Measurements from ENCODE around the gene SND1. TPM values are rescaled to one million over a fixed set of nuclear protein-coding genes. Genes with fewer than 3 reads are reported as not detected.

SND1 gene
- total RNA-seq, 2 donors from 2014 or later, result 131 to 135 TPM

DNA sequence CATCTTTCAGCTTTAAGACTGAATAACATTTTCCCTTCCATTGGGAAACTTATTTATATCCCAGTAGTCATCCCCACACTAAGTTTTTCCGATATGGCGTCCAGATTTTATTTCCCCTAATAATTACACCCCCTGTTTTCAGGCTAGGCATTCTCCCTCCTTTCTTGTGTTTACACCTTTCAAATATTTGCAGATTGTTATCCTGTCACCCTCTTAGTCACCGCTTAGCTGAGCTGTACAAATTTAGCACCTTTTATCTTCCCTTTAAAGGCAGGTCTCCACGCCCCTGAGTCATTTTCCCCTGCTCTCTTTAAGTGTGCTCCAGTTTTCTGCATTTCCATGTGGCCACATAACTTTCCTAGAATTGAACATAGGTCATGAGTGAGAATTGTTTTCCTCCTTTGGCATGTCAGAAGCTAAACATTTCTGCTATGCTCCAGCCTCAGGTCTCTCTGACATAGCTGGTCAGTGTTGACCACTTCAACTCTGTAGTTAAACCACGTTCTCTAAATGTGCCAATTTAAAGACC lies 331.9 kb downstream of the SND1 start:
- intact Hi-C loops (cut with DNase I), result no loop called here
- no peak for DNase-seq (ENCODE audit: low spot score)

DNA sequence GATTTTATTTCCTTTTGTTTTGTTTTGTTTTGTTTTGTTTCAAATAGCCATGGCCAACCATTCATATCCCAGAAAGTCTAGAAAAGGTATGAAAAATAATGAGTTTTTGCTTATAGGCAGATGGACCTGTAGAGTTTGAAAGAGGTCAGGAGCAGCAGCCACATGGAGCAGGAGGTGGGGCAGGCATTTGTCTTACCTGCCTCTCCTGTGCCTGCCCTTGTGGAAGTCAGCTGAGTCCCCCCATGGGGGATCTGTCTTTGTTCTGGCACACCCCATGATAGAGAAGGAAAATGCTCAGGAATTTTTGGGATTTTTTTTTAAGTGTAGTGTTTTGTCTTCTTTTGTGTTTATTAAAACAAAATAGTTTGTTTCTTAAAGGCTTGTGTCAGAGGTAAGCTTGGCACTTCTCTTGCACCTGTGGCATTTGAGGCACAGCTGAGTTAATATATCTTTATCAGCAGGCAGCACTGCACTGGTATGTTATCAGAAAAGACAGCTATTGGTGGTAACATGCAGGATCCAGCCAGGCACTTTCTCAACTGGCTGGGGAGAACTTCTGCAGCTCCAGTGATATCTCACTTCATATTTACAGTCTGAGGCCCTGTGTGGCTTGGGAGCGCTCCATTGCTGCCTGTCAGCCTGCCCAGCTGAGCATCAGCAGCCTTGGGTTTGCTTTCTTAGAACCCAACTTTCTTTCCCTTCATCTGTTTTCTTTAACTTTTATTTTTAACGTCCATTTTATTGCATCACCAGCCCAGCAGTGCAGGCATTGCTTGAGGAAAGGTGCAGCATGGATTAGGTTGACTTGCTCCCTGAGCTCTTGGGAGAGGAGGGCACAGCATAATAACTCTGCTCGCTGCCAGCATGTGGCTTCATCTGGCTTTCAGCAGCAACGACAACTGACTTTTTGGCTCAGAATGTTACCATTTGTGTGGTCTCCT lies 334.9 kb downstream of the SND1 start:
- intact Hi-C loops (cut with DNase I), result no loop called here
- no peak for DNase-seq (ENCODE audit: low spot score)

DNA sequence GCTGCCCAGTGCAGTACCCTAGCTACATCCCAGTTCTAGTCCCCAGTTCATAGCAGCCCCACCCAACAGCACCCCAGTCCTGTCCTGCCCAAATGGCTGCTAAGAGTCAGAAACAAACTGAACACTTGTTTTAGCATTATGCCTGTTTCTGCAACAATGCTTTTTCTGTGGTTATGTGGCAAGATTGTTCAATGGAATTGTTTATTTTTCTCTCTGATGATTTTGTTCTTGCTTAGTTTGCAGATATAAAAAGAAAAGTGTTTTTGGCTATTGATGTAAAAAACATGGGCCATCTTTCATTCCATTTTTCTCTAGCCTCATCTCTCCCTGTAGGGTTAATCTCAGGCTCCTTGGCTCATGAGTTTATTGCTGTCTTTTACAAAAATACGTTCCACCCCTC lies 336.8 kb downstream of the SND1 start:
- intact Hi-C loops (cut with DNase I), result no loop called here
- DNase-seq (ENCODE audit: low spot score), result no peak

DNA sequence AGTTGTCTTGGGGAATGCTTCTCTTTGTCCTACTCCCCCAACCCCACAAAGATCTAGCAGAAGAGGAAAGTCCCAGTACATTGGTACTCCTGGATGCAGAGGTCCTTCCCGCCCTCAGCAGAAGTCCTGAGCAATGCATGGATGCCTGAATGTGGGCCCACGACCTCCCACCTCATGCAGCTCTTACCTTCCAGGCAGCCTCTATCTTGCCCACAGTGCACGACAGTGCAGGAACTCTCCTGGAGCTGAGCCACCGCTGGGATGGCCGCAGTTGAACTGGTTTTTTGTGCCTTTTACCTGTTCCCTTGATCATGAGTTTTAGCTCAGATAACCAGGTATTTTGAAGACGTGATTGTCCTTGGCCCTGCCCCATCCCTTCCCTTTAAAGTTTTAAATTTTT lies 341.3 kb downstream of the SND1 start:
- no peak for DNase-seq (ENCODE audit: low spot score)
- intact Hi-C loops (cut with DNase I), result no loop called here

DNA sequence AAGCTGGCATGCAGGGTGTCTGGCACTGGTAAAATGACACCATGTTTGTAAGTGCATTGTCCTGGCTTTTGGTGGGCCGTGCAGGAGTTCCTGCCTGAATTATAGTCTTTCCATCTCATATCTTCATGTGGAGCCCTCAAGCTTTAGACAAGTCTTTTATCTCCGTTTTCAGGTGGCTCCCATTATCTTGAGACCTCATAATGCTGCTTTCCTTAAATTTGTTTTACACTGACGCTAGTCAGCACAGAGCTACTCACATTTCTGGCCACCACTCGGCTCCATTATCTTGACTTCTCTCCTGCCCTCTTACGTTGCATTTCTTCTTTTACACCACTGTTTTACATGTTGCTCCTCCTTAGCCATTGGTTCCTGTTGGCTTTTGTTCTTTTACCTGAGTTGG lies 342.0 kb downstream of the SND1 start:
- DNase-seq (ENCODE audit: low spot score), result no peak
- intact Hi-C loops (cut with DNase I), result no loop called here

DNA sequence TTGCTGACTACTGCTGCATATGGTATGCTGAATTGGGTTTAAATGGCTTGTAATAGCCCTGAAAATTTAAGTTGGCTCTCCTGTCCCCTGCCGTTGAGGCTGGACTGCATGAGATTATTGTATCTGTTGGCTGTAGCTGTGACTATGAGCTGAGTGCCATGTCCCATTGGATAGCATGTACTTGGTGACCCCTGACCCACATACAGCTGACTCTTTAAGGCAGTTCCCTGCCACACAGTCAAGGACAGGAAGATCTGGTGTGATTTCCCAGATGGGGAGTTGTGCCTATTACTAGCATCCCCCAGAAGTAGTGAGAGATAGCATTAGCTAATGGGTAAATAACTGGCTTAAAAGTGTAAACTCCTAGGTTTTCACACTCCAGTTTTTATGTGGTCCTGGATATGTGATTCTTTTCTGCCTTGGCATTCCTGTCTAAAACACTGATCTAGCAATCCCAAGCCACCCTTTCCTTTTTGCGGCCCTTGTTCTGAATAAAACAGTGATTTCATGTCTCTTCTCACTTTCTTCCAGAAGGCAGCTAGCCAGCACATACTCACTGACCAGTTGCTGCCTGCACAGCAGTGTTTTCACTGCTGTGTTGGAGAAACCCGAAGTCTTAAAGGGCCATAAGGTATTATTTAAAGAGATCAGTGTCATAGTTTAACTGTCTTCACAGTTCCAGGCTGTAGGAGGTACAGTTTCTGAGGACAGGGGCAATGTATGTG lies 343.3 kb downstream of the SND1 start:
- intact Hi-C loops (cut with DNase I), result no loop called here
- no peak for DNase-seq (ENCODE audit: low spot score)

DNA sequence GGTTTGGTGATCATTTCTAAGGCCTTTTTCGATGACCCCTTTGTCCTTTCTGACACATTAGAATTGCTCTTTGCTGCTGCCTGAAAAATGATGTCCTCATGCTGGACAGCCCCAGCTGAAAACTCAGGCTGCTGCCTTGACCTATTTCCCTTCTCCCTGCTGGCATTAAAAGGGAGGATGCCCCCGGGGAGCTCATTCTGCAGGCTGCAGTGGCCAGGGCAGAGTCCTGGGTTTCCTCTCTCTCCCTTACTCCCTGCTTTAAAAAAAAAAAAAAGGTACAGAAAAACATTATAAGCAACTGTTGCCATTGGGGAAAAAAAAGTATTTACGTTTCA lies 343.9 kb downstream of the SND1 start:
- DNase-seq (ENCODE audit: low spot score), result no peak
- intact Hi-C loops (cut with DNase I), result no loop called here

DNA sequence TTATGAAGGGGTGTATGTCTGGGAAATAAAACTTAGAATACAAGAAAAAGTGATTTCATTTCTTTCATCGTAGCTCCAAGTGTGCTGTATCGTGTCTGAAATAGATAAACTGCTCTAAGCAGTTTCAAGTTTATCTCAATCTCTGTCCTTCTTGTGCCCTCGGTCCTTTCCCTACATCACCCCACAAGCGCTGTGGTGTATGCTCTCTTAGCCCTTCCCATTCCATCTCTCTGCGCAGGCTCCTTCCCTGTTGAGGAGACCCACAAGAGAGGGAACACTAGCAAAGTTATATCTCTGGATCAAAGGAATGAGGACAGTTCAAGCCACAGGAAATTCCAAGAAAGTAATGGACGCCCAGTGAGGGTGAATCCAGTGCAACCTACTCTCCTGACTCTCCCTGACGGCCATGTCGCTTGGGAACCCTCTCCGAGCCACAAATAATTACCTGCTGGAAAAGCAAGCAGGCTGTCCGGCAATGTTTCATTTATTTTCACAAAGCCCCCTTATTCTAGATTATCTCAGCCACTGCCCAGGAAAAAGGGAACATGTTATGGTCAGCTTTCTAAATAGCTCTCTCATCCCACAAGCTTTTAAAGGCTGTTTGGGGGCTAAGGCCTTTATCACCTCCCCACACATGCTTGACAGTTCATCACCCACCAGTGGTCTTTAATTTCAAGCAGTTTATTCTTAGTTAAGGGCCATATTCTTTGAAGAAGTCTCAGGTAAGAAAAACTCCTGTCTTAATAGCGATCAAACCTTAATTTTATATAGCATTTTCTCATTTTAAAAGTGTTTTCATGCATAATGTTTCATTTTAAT lies 344.5 kb downstream of the SND1 start:
- DNase-seq (ENCODE audit: low spot score), result no peak
- intact Hi-C loops (cut with DNase I), result no loop called here

DNA sequence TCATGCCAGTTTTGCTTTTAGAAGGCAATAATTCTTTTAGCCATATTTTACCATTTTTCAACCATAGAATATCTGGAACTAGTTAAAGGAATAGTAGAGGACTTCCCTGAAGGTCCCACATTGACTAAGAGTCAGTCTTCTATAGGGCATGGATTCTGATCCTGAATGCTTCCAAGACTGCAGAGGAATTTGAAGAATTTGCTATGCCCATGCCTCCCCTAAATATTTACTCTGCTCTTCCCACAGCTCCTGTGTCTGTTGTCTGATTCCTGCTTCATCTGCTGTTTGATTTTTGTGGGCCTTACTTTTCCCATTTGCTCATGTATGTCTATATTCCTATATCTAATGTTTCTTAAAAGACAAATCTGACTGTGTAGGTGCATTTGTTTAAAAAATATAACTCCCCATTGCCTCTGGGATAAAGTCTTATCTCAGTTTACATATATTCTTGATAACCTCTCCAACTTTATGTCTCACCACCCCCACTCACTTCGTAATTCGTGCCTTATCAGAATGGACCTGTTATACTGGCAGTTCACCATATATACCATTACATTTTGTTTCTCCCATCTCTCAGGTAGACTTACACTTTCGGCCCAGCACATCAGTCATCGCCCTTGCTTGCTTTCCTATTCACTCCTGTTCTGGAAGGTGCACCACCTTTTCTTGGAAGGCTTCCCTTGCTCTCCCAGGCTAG lies 345.4 kb downstream of the SND1 start:
- DNase-seq (ENCODE audit: low spot score), result no peak
- intact Hi-C loops (cut with DNase I), result no loop called here

DNA sequence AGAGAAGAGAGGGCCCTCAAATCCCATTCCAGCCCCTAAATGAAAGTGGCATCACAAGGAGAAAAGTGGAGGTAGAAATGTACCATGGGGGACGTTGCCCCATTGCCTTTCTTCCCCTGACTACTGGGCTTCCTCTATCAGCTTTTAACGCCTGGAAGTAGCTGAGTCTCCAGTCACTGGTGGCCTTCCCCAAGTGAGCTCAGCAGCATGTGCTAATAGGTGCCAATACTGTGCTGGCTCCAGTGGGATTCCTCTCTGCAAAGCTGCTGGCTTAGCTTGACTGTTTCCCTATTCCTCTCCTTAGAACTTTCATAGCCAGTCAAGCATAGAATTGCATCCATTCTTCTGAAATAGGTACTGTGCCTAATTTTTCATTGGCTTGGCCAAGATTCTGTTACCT lies 346.7 kb downstream of the SND1 start:
- no peak for DNase-seq (ENCODE audit: low spot score)
- intact Hi-C loops (cut with DNase I), result no loop called here

DNA sequence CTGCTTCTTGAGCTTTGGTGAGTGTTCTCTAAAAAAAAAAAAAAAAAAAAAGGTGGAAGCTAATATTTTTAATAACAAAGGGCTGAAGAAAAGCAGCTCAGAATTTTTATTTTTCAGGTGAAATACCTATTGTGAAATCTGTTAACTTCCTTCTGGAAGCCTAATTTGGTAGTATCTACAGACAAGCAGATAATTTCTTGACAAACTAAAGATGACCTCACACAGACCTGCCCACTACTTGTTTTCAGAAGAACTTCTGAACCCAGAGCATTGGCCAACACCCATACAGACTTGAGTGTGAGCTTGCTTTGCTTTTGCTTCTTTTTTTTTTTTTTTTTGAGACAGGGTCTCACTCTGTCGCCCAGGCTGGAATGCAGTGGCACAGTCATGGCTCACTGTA lies 348.1 kb downstream of the SND1 start:
- DNase-seq (ENCODE audit: low spot score), result no peak
- intact Hi-C loops (cut with DNase I), result no loop called here

DNA sequence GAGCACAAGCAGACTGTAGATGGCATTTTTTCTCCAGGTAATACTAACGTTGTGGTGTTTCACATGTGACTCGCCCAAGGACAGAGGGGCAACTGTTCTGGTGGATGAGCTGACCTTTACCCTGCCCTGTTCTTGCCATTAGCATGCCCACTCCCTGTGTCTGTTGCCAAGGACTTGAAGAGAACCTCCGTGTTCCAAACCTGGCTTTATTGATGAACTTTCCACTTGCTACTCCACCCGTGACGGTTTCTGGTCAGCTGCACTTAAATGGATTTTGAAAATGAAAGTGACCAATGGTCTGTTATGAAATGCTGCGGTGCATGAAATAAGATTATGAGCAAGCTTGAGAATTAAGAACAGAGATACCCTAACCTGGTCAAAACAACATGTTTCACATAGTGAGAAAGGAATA lies 348.9 kb downstream of the SND1 start:
- intact Hi-C loops (cut with DNase I), result no loop called here
- DNase-seq (ENCODE audit: low spot score), result no peak

DNA sequence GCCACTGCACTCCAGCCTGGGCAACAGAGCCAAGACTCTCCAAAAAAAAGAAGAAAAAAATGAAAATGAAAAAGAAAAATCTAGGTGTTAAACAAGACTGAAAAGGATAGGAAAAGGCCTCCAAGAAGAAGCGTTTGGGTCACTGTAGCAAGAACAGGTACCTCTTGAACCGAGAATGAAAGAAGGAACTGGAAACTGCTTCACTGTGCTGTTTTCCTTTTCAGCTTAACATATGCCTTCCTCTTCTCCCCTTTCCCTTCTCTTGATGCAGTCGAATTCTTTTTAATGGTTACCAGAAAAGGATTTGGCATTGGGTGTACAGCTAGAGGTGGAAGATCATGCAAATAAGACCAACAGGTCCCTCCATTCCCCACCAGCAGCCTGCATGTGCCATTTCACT lies 351.2 kb downstream of the SND1 start:
- intact Hi-C loops (cut with DNase I), result no loop called here
- DNase-seq (ENCODE audit: low spot score), result no peak

DNA sequence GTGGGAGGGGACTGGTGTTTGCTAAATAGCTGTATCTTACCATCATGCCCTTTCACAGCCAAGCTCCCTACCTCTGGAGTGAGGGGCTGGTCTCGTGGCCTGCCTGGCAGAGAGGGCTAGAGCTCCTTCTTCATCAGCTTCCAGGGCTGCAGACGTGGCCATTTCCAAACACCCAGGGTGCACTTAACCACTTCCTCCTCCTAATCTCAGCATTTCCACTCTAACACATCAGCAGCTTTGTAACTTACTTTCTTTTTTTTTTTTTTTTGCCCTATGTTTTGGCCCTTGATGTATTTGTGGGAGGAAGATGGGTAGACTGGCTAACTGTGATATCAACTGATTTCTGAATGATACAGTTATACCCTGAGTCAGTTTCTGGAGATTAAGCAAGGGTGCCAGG lies 351.8 kb downstream of the SND1 start:
- intact Hi-C loops (cut with DNase I), result no loop called here
- no peak for DNase-seq (ENCODE audit: low spot score)

DNA sequence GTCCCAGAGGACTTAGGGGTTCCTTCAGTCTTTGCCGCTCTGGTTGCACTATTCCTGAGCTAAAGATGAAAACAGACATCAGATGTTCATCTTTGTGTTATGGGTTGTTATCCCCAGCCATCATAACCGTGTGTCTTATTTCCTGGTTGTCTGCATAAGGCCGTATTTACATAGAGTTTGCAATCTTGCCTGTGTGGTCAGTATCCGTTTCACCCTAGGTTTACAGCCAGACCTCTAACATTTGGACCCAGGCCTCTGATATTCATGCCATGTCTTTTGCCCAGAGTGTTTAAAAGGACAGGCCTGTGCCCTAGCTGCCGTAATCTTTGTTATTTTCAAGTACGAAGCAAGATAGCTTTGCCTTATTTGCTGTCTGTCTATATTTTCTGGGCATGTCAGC lies 352.6 kb downstream of the SND1 start:
- intact Hi-C loops (cut with DNase I), result no loop called here
- no peak for DNase-seq (ENCODE audit: low spot score)

DNA sequence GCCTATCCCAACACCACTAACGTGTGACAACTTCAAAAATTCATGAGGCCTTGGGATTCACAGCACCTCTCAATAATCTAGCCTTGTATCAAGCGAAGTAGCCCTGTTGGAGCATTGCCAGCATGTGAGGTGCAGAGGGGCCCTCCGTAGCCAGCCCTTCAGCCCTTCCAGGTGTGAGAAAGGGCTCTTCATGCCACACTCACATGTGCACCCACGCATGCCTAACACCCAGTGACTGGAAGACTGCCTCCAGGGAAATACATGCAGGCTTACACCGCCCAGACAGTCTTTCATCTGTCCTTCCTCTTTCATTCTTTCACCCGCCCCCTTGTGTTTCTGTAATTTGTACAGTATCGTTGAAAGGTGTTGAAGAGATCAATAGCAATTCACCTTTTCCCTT lies 353.1 kb downstream of the SND1 start:
- DNase-seq (ENCODE audit: low spot score), result no peak
- intact Hi-C loops (cut with DNase I), result no loop called here

DNA sequence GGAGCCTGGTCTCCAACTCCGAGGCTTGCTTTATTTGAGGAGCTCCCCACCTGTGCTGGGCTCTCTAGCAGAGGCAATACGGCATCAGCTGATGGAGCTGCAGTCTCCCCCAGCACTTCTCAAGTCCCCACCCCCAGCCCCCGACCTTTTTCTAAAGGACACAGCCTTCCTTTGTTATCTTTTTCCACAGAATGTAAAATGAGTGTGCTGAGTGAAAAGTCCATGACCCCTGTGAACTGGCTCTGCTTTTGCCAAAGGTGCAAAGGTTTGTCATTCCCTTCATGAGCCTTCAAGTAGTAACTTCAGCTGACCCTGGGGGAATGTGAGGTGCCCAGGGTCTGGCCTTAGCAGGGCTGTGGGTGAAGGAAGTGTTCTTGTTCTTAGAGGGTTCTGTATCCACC lies 353.8 kb downstream of the SND1 start:
- no peak for DNase-seq (ENCODE audit: low spot score)
- intact Hi-C loops (cut with DNase I), result no loop called here

DNA sequence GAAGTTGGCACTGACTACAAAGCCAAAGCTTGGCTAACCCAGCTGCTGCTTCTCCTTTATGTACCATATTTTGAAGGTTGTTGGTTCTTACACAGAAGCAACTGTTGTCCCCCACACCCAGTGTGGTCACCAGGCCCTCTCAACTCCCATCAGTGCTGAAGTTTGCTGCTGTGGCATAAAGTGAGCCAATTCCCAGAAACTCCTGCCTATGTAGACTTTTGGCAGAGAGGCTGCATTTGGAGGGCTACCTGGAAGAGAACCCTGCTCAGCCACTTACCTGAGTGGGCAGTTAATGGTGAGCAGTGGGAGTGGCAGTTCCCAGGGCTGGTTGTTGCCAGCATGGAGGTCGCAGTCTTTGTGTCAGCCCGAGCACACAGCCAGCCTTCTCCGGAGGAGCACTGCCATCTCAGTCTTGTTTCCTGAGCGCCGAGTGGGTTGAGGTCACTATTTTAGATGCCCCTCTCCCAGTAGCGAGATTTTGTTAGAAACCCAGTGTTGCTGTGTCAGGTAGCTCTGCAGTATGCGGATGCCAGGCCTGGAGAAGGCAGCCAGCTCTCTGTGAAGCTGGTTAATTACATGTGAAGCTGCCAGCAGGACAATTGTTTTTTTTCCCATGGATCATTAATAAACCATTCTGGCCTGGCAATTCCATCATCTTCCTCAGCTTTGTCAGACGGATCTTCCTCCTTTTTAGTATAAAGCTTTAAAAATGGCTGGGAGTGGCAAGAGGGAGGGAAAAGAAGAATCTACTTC lies 354.7 kb downstream of the SND1 start:
- no peak for DNase-seq (ENCODE audit: low spot score)
- intact Hi-C loops (cut with DNase I), result no loop called here

DNA sequence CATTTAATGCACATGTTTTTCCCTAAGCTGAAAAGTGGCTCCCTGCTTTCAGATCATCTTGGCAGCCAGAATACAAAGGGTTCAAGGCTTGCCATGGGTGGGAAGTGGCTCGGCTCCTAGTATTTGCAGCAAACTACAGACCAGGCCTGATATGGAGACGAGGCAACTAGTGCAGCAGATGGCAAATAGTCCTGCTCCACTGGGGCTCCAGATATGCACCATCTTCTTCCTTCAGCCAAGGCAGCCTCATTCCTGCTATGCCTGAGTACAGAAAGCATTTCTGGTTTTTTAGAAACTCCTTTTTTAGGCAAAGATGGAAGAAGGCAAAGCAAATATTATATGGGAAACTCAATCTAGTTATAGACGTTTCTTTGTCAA lies 355.3 kb downstream of the SND1 start:
- intact Hi-C loops (cut with DNase I), result no loop called here

More for the DNA sequence above, 355.3 kb downstream of the SND1 start:
- DNase-seq (ENCODE audit: low spot score), result no peak

Data from posterior vena cava (tissue), 2 donors.